GM18861 (cell line): ENCODE data around the gene PLA2G12B.

Experiments
- ATAC-seq: cut with Tn5 transposase; IDR thresholded peaks from one replicate; pipeline ENCODE4 v1.9.1; 2021; ENCODE audit not compliant: unreplicated experiment

The PLA2G12B gene

GRCh38 chr10:72895236-72895850 is 59.3 kb downstream of the PLA2G12B start:
- no peak for ATAC-seq

DNA sequence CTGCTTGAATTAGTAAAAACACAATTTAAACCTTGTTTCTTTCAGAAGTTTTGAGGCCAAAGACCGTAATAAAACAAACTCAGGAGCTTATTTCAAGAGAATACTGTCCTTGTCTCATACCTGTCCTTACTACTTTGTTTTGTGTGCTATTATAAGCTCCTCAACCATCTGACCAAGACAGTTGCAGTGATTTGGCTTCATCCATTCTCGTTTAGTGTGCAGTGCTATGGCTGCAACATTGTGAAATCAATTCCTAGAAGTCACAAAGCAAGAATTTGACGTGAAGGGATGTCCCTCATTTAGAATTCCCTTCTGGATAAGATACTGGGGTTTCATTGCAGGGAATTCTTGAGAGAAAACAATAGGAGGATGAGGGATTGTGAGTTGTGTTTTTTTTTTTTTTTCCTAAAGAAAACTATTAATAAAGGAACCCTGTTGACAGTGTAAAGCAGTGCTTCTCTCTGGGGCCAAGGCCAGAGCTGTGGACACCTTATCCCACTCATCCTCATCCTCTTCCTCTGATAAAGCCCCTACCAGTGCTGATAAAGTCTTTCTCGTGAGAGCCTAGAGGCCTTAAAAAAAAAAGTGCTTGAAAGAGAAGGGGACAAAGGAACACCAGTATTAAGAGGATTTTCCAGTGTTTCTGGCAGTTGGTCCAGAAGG is 61.3 kb downstream of the PLA2G12B start, which contains the start of gene OIT3:
Gene OIT3, plus strand, starts transcription at position 604 of the 663 bp plus-strand sequence. CDS start 60 bp downstream, outside the sequence.
- ATAC-seq, result no peak

DNA sequence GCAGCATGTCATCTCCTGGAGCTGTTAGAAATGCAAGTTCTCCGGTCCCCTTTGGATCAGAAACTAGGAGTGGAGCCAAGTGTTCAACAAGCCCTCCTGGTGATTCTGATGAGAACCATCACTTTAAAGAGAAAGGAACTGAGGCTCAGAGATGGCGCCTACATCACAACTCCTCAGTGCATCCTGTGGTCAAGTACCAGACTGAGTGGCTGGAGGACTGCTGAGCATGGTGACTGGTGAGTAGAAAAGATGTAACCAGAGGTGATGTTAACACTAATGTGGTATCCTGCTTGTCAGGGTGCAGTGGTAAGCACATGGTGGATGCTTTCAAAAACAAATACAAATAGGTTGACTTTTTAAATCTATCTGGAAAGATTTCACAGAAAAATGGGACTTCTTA is 64.5 kb downstream of the PLA2G12B start:
- ATAC-seq, result no peak

GRCh38 chr10:72889391-72889831 is 65.2 kb downstream of the PLA2G12B start:
- no peak for ATAC-seq

DNA sequence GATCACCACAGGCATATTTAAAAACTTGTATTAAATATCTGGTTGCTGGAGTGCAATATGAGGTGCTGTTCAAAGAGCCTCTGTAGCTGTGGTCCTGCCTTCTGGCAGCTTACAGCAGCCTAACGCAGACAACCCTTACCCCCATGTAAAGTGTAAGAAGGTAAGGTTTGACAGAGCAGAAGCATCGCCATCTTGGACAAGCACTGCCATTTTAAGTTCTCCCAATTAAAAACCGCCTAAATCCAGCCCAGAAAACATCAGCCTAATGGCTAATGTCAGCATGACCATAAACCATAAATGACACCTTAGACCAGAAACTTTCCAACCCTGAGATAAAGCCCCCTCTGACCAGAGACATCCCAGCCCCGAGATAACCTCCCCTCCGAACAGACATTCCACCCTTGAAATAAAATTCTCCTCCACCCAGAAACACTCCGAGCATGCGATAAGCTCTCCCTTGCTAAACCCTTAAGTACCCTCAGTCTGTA is 66.4 kb downstream of the PLA2G12B start:
- no peak for ATAC-seq

DNA sequence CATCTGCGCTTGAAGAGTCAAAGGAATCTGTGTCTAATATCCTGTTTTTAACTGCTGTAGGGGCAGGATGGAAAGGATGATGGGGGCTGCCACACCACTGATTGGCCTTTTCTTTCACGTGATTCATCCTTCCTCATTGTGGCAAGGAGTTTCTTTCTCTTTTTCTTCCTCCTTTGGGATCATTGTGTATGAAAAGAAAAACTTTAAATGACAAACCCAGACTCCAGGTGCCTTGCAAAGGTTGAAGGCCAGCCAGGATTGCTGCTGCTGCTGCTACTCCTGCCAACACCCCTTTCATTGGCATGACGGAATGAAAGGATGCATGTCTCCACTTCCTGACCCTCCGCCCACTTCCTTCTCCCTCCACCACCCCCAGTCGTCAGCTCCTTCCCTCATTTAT is 67.6 kb downstream of the PLA2G12B start:
- no peak for ATAC-seq

DNA sequence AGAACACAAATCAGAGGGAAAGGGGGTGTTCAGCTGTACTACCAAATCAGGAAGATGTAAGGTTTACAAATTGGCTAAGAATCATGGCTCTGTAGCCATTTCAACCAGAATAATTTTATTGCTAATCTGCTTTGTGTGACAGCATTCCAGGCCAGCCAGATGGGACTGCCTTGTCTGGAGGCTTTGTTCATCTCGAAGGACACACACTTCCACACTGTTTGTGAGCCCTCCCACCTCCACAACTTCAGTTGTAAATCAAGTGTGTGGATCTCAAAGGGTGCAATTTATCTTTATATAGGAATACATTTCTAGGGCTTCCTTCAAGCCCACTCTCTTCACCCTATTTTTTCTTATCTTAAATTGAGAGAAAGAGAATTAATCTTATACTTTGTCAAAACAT is 68.0 kb downstream of the PLA2G12B start:
- ATAC-seq, result no peak

GRCh38 chr10:72885953-72886352 is 68.7 kb downstream of the PLA2G12B start:
- no peak for ATAC-seq
